ENCODE results near the gene DGCR6L.
"Not testable (repeated sequence)": the region's sequence is repeated elsewhere in the genome, so short reads cannot be mapped to it uniquely, and the experiment has no call there.

- TF ChIP-seq CTCF, POLR2A (IDR thresholded peaks at IDR 0.05): not testable (repeated sequence)
Observed at GRCh38 chr22:20278726-20279490, 41.0 kb downstream of the DGCR6L start.

Measured in uterus (tissue), 2 donors.